Lung (tissue), 12 donors: ENCODE data around the gene STX16. TPM values are rescaled to one million over a fixed set of nuclear protein-coding genes. Genes with fewer than 3 reads are reported as not detected.

Experiments
- ATAC-seq: fragments of 200-7000 bp; cut with Tn5 transposase; one replicate; pipeline ENCODE4 v1.9.1; 2020; ENCODE audit warnings: moderate number of reproducible peaks; ENCODE audit not compliant: insufficient read depth, low FRiP score
- DNase-seq, 3 donors: peaks; one replicate each; pipeline ENCODE4 v3.0.0-alpha.2; 2013 to 2017
- H3K27ac ChIP-seq, 2 donors: one replicate each; pipeline ENCODE4 v1.5.1; 2013; ENCODE audit warnings: mild to moderate bottlenecking in 2 of 2, moderate library complexity in 2 of 2, control low read depth in 1 of 2, inconsistent platforms in 1 of 2, low read depth in 1 of 2, low read length in 1 of 2
- H3K27me3 ChIP-seq, 3 donors: one replicate each; pipeline ENCODE4 v1.5.1; 2013; ENCODE audit warnings: low read length in 2 of 3; ENCODE audit not compliant: control insufficient read depth in 3 of 3, insufficient read depth in 3 of 3
- H3K36me3 ChIP-seq, 4 donors: one replicate each; pipeline ENCODE4 v1.5.1; 2013; ENCODE audit warnings: low read length in 4 of 4, mild to moderate bottlenecking in 1 of 4, moderate library complexity in 1 of 4; ENCODE audit not compliant: control insufficient read depth in 4 of 4, insufficient read depth in 4 of 4
- H3K4me1 ChIP-seq, 5 donors: one replicate each; pipeline ENCODE4 v1.5.1; 2013; ENCODE audit warnings: low read length in 5 of 5, mild to moderate bottlenecking in 2 of 5, moderate library complexity in 1 of 5; ENCODE audit not compliant: control insufficient read depth in 5 of 5, insufficient read depth in 5 of 5
- H3K4me3 ChIP-seq: one replicate; pipeline ENCODE4 v1.5.1; 2013; ENCODE audit warnings: mild to moderate bottlenecking, control low read depth, moderate library complexity
- H3K9ac ChIP-seq, 2 donors: one replicate each; pipeline ENCODE4 v1.5.1; 2013; ENCODE audit warnings: low read length in 2 of 2, control low read depth in 1 of 2; ENCODE audit not compliant: insufficient read depth in 1 of 2
- H3K9me3 ChIP-seq, 4 donors: one replicate each; pipeline ENCODE4 v1.5.1; 2013; ENCODE audit warnings: low read length in 3 of 4, mild to moderate bottlenecking in 1 of 4, moderate library complexity in 1 of 4; ENCODE audit not compliant: control insufficient read depth in 4 of 4, insufficient read depth in 3 of 4
- WGBS, 2 donors: extraction: QIAGEN DNeasy Blood & Tissue Kit; methylation state at CpG; one replicate each; pipeline ENCODE4 v1.1.7; 2013; 5-methylcytosine and 5-hydroxymethylcytosine counted together
- polyA plus RNA-seq, 2 donors: library from polyadenylated mRNA; stranded (reverse); fragments of 200-250 nt; gene quantifications; one replicate each; pipeline ENCODE4 v1.2.1, GENCODE V29; 2013
- total RNA-seq, 2 donors: library from RNA; depleted of rRNA in 1 of 2; stranded (reverse); fragments of >200 nt in 1 of 2; gene quantifications; one replicate each; pipeline ENCODE4 v1.2.1, GENCODE V29; 2014 to 2021
- TF ChIP-seq, protein P1 (sequence below): IDR thresholded peaks from 2 replicates; pipeline ENCODE4 v1.5.1; 2012; ENCODE audit warnings: mild to moderate bottlenecking; ENCODE audit errors: control extremely low read depth, extremely low read depth
- donor health status: control.
- donor health status: control.
- donor health status: Bipolar disorder and iron deficiency.
- donor health status: healthy.
- donor health status: DM: yes; HTN: yes; CAD: no.

The STX16 gene
- total and polyA plus RNA-seq, 4 donors, result 37.1 to 85.2 (median 46.9) TPM

DNA sequence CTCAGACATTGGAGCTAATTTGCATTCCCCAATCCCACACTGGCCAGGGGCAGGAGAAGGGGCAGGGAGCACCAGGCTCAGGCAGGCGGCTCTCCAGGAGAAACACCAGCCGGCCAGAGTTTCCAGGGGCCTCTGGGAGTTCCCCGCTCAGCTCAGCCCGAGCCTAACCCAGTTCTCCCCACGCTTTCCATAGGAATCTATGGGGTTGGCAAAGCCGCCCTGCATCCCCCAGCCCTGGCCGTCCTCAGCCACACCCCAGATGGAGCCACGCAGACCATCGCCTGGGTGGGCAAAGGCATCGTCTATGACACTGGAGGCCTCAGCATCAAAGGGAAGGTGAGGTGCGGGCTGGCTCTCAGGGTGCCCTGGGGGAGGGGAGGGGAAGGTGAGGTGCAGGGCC lies 49.7 kb downstream of the STX16 start:
- TF ChIP-seq, protein P1, sequence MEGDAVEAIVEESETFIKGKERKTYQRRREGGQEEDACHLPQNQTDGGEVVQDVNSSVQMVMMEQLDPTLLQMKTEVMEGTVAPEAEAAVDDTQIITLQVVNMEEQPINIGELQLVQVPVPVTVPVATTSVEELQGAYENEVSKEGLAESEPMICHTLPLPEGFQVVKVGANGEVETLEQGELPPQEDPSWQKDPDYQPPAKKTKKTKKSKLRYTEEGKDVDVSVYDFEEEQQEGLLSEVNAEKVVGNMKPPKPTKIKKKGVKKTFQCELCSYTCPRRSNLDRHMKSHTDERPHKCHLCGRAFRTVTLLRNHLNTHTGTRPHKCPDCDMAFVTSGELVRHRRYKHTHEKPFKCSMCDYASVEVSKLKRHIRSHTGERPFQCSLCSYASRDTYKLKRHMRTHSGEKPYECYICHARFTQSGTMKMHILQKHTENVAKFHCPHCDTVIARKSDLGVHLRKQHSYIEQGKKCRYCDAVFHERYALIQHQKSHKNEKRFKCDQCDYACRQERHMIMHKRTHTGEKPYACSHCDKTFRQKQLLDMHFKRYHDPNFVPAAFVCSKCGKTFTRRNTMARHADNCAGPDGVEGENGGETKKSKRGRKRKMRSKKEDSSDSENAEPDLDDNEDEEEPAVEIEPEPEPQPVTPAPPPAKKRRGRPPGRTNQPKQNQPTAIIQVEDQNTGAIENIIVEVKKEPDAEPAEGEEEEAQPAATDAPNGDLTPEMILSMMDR, result no peak
- ATAC-seq, result no peak
- Histone ChIP-seq H3K9ac (no peak overlapping the region), H3K36me3 (peaks cover 17 to 64% (median 40%) of the 10 kb centered on the region in 4 donors), H3K27ac (no peak overlapping the region), H3K4me1 (peaks cover 0 to 10% (median 0%) of the 10 kb centered on the region in 5 donors), H3K9me3 (no peaks in the 10 kb centered on the region), H3K27me3 (no peaks in the 10 kb centered on the region), H3K4me3 (no peak overlapping the region)
- 86 to 92% methylated on average over 11 of the region's 11 CpGs for WGBS, 2 donors
- peak in 1 of 3 donors; percentile 54 for DNase-seq

DNA sequence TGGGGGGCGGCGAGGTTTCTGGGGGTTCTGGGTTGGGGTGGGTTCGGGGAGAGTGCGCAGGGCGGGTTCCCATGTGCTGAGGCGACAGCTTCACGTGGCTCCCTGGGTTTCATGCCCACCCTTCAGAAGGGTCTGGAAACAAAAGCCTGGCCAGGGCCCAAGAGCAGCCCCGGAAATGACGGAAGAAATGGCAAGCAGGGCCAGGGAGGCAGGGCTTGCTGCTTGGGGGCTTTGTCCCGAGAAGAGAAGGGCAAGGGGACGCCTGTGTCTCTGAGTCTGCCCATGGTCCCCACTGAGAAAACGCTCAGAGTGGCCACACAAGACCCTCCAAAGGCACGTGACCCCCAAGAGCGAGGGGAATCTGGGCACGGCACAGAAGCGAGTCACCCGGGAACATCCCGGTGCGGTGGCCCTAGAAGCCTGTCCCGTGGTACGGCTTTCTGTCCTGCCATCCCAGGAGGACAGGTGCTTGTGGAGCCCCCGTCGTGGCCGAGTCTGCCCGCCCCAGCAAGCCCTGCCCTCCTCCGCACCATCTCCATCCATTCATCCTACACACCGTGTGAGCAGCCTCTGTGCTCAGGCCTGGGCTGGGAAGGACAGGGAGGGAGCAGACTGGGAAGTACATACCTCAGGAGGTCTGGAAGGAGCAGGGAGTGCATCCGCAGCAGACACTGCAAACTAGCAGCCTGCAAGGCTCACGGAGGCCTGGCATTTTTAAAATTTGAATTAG lies 50.5 kb downstream of the STX16 start:
- no peak for ATAC-seq
- no peaks in the 10 kb centered on the region for H3K27me3 ChIP-seq
- peaks cover 0 to 10% (median 0%) of the 10 kb centered on the region in 5 donors for H3K4me1 ChIP-seq
- DNase-seq, result peak in 1 of 3 donors; percentile 7
- H3K9me3 ChIP-seq, result no peaks in the 10 kb centered on the region
- no peak overlapping the region for H3K4me3 ChIP-seq
- no peak overlapping the region for H3K9ac ChIP-seq
- peaks cover 17 to 56% (median 35%) of the 10 kb centered on the region in 4 donors for H3K36me3 ChIP-seq
- TF ChIP-seq, protein P1, result no peak
- no peak overlapping the region for H3K27ac ChIP-seq
- 93 to 94% methylated on average over 27 to 29 of the region's 29 CpGs for WGBS, 2 donors

DNA sequence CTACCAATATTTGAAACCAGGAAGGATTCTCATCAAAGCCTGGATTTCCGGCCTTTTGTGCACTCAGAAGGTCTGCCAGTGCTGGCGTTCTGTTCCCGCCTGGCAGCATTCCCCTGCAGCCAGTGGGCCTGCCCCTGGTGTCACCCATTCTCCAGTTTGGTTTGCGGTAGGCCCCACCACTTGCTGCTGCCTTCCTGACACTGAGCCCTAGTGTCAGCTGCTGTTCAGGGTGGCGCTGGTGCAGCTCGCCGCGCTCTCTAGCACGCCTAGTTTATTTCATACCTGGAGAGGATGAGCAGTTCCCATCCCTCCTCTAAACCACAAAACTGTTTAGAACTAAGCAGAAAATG lies 51.1 kb downstream of the STX16 start:
- no peaks in the 10 kb centered on the region for H3K27me3 ChIP-seq
- H3K27ac ChIP-seq, result no peak overlapping the region
- H3K4me3 ChIP-seq, result no peak overlapping the region
- ATAC-seq (no peak), DNase-seq (no peak)
- TF ChIP-seq, protein P1, result no peak
- H3K4me1 ChIP-seq, result peaks cover 0 to 10% (median 0%) of the 10 kb centered on the region in 5 donors
- WGBS, 2 donors, result 89 to 92% methylated on average over 9 of the region's 9 CpGs
- H3K9ac ChIP-seq, result no peak overlapping the region
- no peaks in the 10 kb centered on the region for H3K9me3 ChIP-seq
- peaks cover 17 to 53% (median 31%) of the 10 kb centered on the region in 4 donors for H3K36me3 ChIP-seq
